GM19324 (cell line): ENCODE measurements around the gene OR9Q1.
"Not testable (repeated sequence)": the region's sequence is repeated elsewhere in the genome, so short reads cannot be mapped to it uniquely, and the experiment has no call there.

ENCODE experiments used
- ATAC-seq: cut with Tn5 transposase; IDR thresholded peaks from one replicate; pipeline ENCODE4 v1.9.1; 2021; ENCODE audit warnings: mild to moderate bottlenecking, moderate library complexity; ENCODE audit not compliant: unreplicated experiment, low FRiP score

OR9Q1 gene

GRCh38 chr11:58125469-58125868, 101.8 kb downstream of the OR9Q1 start, which contains the start of gene OR9I1:
TSS of gene OR9I1 (minus strand) at chr11:58125530. CDS start at chr11:58119444, 6,086 bp downstream.
- no peak for ATAC-seq

GRCh38 chr11:58127350-58127749, 103.7 kb downstream of the OR9Q1 start:
- no peak for ATAC-seq

GRCh38 chr11:58133309-58134076, 109.8 kb downstream of the OR9Q1 start:
- no peak for ATAC-seq

GRCh38 chr11:58134151-58134550, 110.5 kb downstream of the OR9Q1 start:
- ATAC-seq, result no peak

- no peak for ATAC-seq
Observed at GRCh38 chr11:58135171-58135570, 111.5 kb downstream of the OR9Q1 start.

GRCh38 chr11:58142761-58143160, 119.1 kb downstream of the OR9Q1 start:
- ATAC-seq, result no peak

- no peak for ATAC-seq
Observed at GRCh38 chr11:58152781-58153180, 129.1 kb downstream of the OR9Q1 start.

GRCh38 chr11:58164389-58164788, 140.7 kb downstream of the OR9Q1 start:
- no peak for ATAC-seq

- no peak for ATAC-seq
Observed at GRCh38 chr11:58164990-58165389, 141.3 kb downstream of the OR9Q1 start.

GRCh38 chr11:58165504-58166106, 141.9 kb downstream of the OR9Q1 start:
- ATAC-seq, result no peak

- ATAC-seq, result no peak
Observed at GRCh38 chr11:58177409-58178054, 153.9 kb downstream of the OR9Q1 start.

- no peak for ATAC-seq
Observed at GRCh38 chr11:58178444-58178843, 154.8 kb downstream of the OR9Q1 start.

GRCh38 chr11:58179648-58180047, 156.0 kb downstream of the OR9Q1 start:
- no peak for ATAC-seq

- ATAC-seq, result no peak
Observed at GRCh38 chr11:58186938-58187337, 163.3 kb downstream of the OR9Q1 start.

GRCh38 chr11:58188770-58189169, 165.1 kb downstream of the OR9Q1 start, which contains the start of gene OR9Q2:
TSS of gene OR9Q2 (plus strand) at chr11:58189070. CDS start at chr11:58190491, 1,421 bp downstream.
- no peak for ATAC-seq

GRCh38 chr11:58192229-58192628, 168.5 kb downstream of the OR9Q1 start:
- no peak for ATAC-seq

GRCh38 chr11:58193391-58193790, 169.7 kb downstream of the OR9Q1 start:
- no peak for ATAC-seq

GRCh38 chr11:58195939-58196338, 172.3 kb downstream of the OR9Q1 start:
- no peak for ATAC-seq

- no peak for ATAC-seq
Observed at GRCh38 chr11:58199271-58199670, 175.6 kb downstream of the OR9Q1 start.

- ATAC-seq, result no peak
Observed at GRCh38 chr11:58204042-58204441, 180.4 kb downstream of the OR9Q1 start, which contains the start of gene OR1S2. TSS of gene OR1S2 (minus strand) at chr11:58204142. CDS start at chr11:58204142, 0 bp downstream.

- ATAC-seq, result not testable (repeated sequence)
Observed at GRCh38 chr11:58212420-58212819, 188.7 kb downstream of the OR9Q1 start, which contains the start of gene OR1S1. TSS of gene OR1S1 (plus strand) at chr11:58212720.
